ENCODE data around the gene ACO2. TPM values are rescaled to one million over a fixed set of nuclear protein-coding genes. Genes with fewer than 3 reads are reported as not detected.

The ACO2 gene
- total and polyA plus RNA-seq, 10 of the 15 experiments (the other 5 are each of a cell fraction or from before 2014, with no cell fraction given): 21.4 to 214 (median 88.5) TPM

DNA sequence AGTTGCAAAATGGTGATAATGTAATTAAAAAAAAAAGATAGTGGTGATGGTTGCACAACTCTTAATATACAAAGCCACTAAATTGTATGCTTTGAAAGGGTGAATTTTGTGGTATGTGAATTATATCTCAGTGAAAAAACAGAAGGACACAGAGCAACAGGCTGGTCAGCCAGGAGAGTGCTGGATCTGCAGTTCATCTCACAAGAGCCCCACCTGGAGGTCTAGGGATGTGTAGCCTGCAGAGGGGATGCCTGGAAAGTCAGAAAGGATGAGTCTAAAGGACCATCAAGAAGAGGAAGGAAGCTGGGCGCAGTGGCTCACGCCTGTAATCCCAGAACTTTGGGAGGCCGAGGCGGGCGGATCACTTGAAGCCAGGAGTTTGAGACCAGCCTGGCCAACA lies 66.3 kb downstream of the ACO2 start:
- in situ Hi-C loops (cut with MboI) (no loop called here), intact Hi-C loops (cut with micrococcal nuclease; ENCODE audit: unreplicated experiment) (no loop called here)
- H3K9me3 ChIP-seq (replicated peaks; ENCODE audit: control insufficient read depth, insufficient read depth, low read length): no peaks in the 10 kb centered on the region
- no peak overlapping the region for H3K9ac ChIP-seq (ENCODE audit: control insufficient read depth, insufficient read depth, low read length)
- peaks cover 26 to 28% of the 10 kb centered on the region in 2 experiments for H3K36me3 ChIP-seq (ENCODE audit: control insufficient read depth in 2 of 2, insufficient read depth in 2 of 2, low read length in 1 of 2)
- SMC1A ChIA-PET (ENCODE audit: uncharacterized antibody, unreplicated experiment): interaction anchor here (1.5 kb wide), 1 partner anchor 132 kb away, joined by 3 read pairs; no protein-coding TSS in a partner anchor
- RAD21 ChIA-PET (ENCODE audit: unreplicated experiment): interaction anchor here (0.5 to 1.0 kb wide), 3 partner anchors 16 to 132 kb away, joined by 3 to 4 read pairs (median 3); no protein-coding TSS in a partner anchor
- H3K79me2 ChIP-seq (ENCODE audit: control insufficient read depth, insufficient read depth, low read length): peaks cover 8% of the 10 kb centered on the region
- CTCF ChIA-PET: interaction anchor here (0.7 to 1.9 kb wide), 5 partner anchors 8 to 132 kb away, joined by 3 to 14 read pairs (median 4); no protein-coding TSS in a partner anchor
- FAIRE-seq (no peak), ATAC-seq (no peak), DNase-seq (ENCODE audit: low read depth, low spot score) (no peak)
- POLR2A ChIA-PET: no interaction called here
- H4K20me1 ChIP-seq (ENCODE audit: control insufficient read depth, insufficient read depth): peaks cover 3% of the 10 kb centered on the region; the same call in 1 of the 2 replicates
- no peak overlapping the region for H3K4me3 ChIP-seq
- H3K27ac ChIP-seq (ENCODE audit: control insufficient read depth, insufficient read depth): no peak overlapping the region
- BruUV-seq (replicated peaks): no TSS peak
- TF ChIP-seq, protein P1, sequence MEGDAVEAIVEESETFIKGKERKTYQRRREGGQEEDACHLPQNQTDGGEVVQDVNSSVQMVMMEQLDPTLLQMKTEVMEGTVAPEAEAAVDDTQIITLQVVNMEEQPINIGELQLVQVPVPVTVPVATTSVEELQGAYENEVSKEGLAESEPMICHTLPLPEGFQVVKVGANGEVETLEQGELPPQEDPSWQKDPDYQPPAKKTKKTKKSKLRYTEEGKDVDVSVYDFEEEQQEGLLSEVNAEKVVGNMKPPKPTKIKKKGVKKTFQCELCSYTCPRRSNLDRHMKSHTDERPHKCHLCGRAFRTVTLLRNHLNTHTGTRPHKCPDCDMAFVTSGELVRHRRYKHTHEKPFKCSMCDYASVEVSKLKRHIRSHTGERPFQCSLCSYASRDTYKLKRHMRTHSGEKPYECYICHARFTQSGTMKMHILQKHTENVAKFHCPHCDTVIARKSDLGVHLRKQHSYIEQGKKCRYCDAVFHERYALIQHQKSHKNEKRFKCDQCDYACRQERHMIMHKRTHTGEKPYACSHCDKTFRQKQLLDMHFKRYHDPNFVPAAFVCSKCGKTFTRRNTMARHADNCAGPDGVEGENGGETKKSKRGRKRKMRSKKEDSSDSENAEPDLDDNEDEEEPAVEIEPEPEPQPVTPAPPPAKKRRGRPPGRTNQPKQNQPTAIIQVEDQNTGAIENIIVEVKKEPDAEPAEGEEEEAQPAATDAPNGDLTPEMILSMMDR (IDR thresholded peaks at IDR 0.05 in 2 of 3, conservative IDR thresholded peaks at IDR 0.05 in 1 of 3; ENCODE audit: control insufficient read depth in 2 of 3, extremely low read depth in 1 of 3, insufficient read depth in 1 of 3, low read depth in 3 of 3, low read length in 3 of 3): peak in 2 of 3 experiments; percentile 21 to 25; a peak in 1 of 6 replicates
- no peak for TF ChIP-seq DPF2 (IDR thresholded peaks at IDR 0.05)
- no peak for TF ChIP-seq FOXM1 (IDR thresholded peaks at IDR 0.05; ENCODE audit: low read depth, low read length)
- 83% methylated on average over 5 of the region's 5 CpGs for WGBS (ENCODE audit: insufficient coverage, insufficient replicate concordance, low lambda C conversion rate, missing lambda C conversion rate)
- no peak overlapping the region for H3K4me2 ChIP-seq (ENCODE audit: control insufficient read depth, insufficient read depth)
- no peak overlapping the region for H2AFZ ChIP-seq (ENCODE audit: control insufficient read depth, low read depth, low read length)
- H3K27me3 ChIP-seq (replicated peaks in 1 of 2; ENCODE audit: control insufficient read depth in 2 of 2, insufficient read depth in 2 of 2, low read length in 1 of 2): no peaks in the 10 kb centered on the region
- no peaks in the 10 kb centered on the region for H3K4me1 ChIP-seq (ENCODE audit: control insufficient read depth, insufficient read depth, low read length)

DNA sequence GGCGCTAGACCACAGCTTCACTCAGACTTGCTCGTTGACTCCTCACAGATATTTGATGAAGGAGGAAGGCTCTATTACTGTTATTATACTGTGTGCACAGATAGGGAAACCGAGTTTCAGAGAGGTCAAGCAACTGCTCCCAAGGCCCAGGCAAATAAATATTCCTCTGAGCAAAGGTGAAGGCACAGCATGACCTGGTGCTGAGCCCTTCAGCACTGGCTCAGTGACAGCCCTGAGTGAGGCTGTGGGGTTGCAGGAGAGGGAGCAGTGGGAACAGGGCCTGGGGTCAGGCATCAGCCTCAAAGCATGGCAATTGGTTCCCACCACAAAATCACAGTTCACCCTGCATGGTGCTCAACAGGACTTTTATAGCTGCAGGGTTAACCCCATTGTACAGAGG lies 68.3 kb downstream of the ACO2 start:
- CTCF ChIA-PET: interaction anchor here (0.6 to 1.0 kb wide), 3 partner anchors 19 to 809 kb away, joined by 3 read pairs; no protein-coding TSS in a partner anchor
- no peaks in the 10 kb centered on the region for H3K27me3 ChIP-seq (replicated peaks in 1 of 2; ENCODE audit: control insufficient read depth in 2 of 2, insufficient read depth in 2 of 2, low read length in 1 of 2)
- in situ Hi-C loops (cut with MboI) (no loop called here), intact Hi-C loops (cut with micrococcal nuclease; ENCODE audit: unreplicated experiment) (no loop called here)
- POLR2A ChIA-PET: no interaction called here
- SMC1A ChIA-PET (ENCODE audit: uncharacterized antibody, unreplicated experiment): no interaction called here
- no peak for DNase-seq (ENCODE audit: low read depth, low spot score)
- RAD21 ChIA-PET (ENCODE audit: unreplicated experiment): interaction anchor here (0.7 to 1.0 kb wide), 2 partner anchors 60 to 135 kb away, joined by 3 read pairs; no protein-coding TSS in a partner anchor
- H3K79me2 ChIP-seq (ENCODE audit: control insufficient read depth, insufficient read depth, low read length): peaks cover 25% of the 10 kb centered on the region
- no peak for FAIRE-seq
- no peak overlapping the region for H3K4me2 ChIP-seq (ENCODE audit: control insufficient read depth, insufficient read depth)
- H3K36me3 ChIP-seq (ENCODE audit: control insufficient read depth in 2 of 2, insufficient read depth in 2 of 2, low read length in 1 of 2): peaks cover 15 to 17% of the 10 kb centered on the region in 2 experiments
- no peak overlapping the region for H3K9ac ChIP-seq (ENCODE audit: control insufficient read depth, insufficient read depth, low read length)
- no peak overlapping the region for H2AFZ ChIP-seq (ENCODE audit: control insufficient read depth, low read depth, low read length)
- ATAC-seq: no peak
- no peaks in the 10 kb centered on the region for H3K9me3 ChIP-seq (replicated peaks; ENCODE audit: control insufficient read depth, insufficient read depth, low read length)
- no peak overlapping the region for H3K27ac ChIP-seq (ENCODE audit: control insufficient read depth, insufficient read depth)
- TF ChIP-seq, protein P2, sequence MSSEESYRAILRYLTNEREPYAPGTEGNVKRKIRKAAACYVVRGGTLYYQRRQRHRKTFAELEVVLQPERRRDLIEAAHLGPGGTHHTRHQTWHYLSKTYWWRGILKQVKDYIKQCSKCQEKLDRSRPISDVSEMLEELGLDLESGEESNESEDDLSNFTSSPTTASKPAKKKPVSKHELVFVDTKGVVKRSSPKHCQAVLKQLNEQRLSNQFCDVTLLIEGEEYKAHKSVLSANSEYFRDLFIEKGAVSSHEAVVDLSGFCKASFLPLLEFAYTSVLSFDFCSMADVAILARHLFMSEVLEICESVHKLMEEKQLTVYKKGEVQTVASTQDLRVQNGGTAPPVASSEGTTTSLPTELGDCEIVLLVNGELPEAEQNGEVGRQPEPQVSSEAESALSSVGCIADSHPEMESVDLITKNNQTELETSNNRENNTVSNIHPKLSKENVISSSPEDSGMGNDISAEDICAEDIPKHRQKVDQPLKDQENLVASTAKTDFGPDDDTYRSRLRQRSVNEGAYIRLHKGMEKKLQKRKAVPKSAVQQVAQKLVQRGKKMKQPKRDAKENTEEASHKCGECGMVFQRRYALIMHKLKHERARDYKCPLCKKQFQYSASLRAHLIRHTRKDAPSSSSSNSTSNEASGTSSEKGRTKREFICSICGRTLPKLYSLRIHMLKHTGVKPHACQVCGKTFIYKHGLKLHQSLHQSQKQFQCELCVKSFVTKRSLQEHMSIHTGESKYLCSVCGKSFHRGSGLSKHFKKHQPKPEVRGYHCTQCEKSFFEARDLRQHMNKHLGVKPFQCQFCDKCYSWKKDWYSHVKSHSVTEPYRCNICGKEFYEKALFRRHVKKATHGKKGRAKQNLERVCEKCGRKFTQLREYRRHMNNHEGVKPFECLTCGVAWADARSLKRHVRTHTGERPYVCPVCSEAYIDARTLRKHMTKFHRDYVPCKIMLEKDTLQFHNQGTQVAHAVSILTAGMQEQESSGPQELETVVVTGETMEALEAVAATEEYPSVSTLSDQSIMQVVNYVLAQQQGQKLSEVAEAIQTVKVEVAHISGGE (CRISPR knock-in tag; IDR thresholded peaks at IDR 0.05): no peak
- peak; percentile 39; the same call in 1 of the 2 replicates for TF ChIP-seq POLR2A (IDR thresholded peaks at IDR 0.05; ENCODE audit: low read depth, low read length)
- 77% methylated on average over 3 of the region's 3 CpGs for WGBS (ENCODE audit: insufficient coverage, insufficient replicate concordance, low lambda C conversion rate, missing lambda C conversion rate)
- no peak overlapping the region for H3K4me3 ChIP-seq
- H4K20me1 ChIP-seq (ENCODE audit: control insufficient read depth, insufficient read depth): 0 out of 2 replicates have a peak, but pooled peaks cover 3% of the 10 kb centered on the region
- no peaks in the 10 kb centered on the region for H3K4me1 ChIP-seq (ENCODE audit: control insufficient read depth, insufficient read depth, low read length)
- BruUV-seq (replicated peaks): no TSS peak

Data from GM12878 (cell line).